ENCODE data around the gene LIF. TPM values are rescaled to one million over a fixed set of nuclear protein-coding genes. Genes with fewer than 3 reads are reported as not detected.
A peak's percentile ranks its signal among the peaks of the same experiment; 100 is the strongest.
"Not testable (repeated sequence)": the region's sequence is repeated elsewhere in the genome, so short reads cannot be mapped to it uniquely, and the experiment has no call there.

The LIF gene
- polyA plus RNA-seq, 2 of the 4 experiments (the other 2 are of a cell fraction): 40.7 to 54.5 TPM

DNA sequence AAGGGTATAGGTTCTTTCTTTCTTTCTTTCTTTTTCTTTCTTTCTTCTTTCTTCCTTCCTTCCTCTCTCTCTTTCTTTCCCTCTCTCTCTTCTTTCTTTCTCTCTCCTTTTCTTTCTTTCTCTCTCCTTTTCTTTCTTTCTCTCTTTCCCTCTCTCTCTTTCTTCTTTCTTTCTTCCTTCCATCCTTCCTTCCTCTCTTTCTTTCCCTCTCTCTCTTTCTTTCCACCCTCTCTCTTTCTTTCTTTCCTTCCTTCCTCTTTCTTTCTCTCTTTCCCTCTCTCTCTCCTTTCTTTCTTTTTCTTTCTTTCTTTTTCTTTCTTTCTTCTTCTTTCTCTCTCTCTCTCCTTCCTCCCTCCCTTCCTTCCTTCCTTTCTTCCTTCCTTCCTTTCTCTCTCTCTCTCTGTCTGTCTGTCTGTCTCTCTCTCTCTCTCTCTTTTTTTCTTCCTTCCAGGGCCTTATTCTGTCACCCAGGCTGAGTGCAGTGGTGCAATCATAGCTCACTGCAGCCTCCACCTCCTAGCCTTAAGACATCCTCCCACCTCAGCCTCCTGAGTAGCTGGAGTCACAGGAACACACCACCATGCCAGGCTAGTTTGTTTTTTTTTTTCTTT lies 26.8 kb downstream of the LIF start (continued):
- TF ChIP-seq KDM5A (IDR thresholded peaks at IDR 0.05): no peak

DNA sequence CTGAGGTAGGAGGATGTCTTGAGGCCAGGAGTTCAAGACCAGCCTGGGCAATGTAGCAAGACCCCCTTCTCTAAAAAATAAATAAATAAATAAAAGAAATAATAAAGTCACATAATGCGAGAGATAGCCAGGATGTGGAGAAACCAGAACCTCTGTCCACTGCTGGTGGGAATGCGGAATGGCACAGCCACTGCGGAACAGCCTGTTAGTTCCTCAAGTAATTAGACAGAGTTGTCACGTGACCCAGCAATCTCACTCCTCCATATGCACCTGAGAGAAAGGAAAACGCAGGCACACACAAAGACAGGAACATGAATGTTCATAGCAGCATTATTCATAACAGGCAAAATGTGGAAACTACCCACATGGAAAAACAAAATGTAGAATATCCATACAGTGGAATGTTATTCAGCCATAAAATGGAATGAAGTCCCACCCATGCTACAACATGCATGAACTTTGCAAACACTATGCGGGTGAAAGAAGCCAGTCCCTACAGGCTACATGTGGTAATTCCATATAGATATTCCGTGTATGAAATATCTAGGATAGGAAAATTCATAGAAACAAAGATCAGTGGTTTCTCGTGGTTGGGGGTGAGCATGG lies 27.4 kb downstream of the LIF start:
- peaks cover 57% of the 10 kb centered on the region for H3K4me1 ChIP-seq
- WGBS (ENCODE audit: missing lambda C conversion rate): 92% methylated on average over 8 of the region's 8 CpGs
- peak overlapping the region; percentile 95 to 100 for H3K27ac ChIP-seq
- H3K4me3 ChIP-seq: no peak overlapping the region
- no peak for FAIRE-seq
- TF ChIP-seq SREBF2 (IDR thresholded peaks at IDR 0.05) (no peak), USF2 (IDR thresholded peaks at IDR 0.05) (0 out of 2 replicates have a peak, but pooled peaks have one; percentile 21)
- H3K9me3 ChIP-seq: no peaks in the 10 kb centered on the region
- no peak for DNase-seq (ENCODE audit: low read depth in 1 of 2, low spot score in 1 of 2)
- POLR2A ChIA-PET: no interaction called here
- CTCF ChIA-PET: no interaction called here
- ATAC-seq: no peak
- no peak overlapping the region for H3K4me2 ChIP-seq

GRCh38 chr22:30217698-30218560 lies 28.6 kb downstream of the LIF start:
- POLR2A ChIA-PET: no interaction called here
- H3K4me2 ChIP-seq: no peak overlapping the region
- H3K9me3 ChIP-seq: no peaks in the 10 kb centered on the region
- ATAC-seq (no peak), DNase-seq (ENCODE audit: low read depth in 1 of 2, low spot score in 1 of 2) (no peak), FAIRE-seq (no peak)
- TF ChIP-seq ZSCAN20 (CRISPR knock-in tag; IDR thresholded peaks at IDR 0.05): peak; percentile 18; the same call in 1 of the 2 replicates
- TF ChIP-seq CEBPB (IDR thresholded peaks at IDR 0.05): no peak
- TF ChIP-seq EHMT2 (IDR thresholded peaks at IDR 0.05; ENCODE audit: low read depth): no peak
- TF ChIP-seq, protein P1, sequence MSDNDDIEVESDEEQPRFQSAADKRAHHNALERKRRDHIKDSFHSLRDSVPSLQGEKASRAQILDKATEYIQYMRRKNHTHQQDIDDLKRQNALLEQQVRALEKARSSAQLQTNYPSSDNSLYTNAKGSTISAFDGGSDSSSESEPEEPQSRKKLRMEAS (IDR thresholded peaks at IDR 0.05): no peak
- no peak for TF ChIP-seq CHD4 (IDR thresholded peaks at IDR 0.05; ENCODE audit: borderline replicate concordance)
- peak; percentile 64 for TF ChIP-seq HOXB13 (CRISPR knock-in tag; IDR thresholded peaks at IDR 0.05; ENCODE audit: low read depth)
- TF ChIP-seq TP53 (CRISPR knock-in tag; IDR thresholded peaks at IDR 0.05): no peak
- no peak for TF ChIP-seq ZC3H11A (IDR thresholded peaks at IDR 0.05)
- 82% methylated on average over 18 of the region's 23 CpGs for WGBS (ENCODE audit: missing lambda C conversion rate)
- H3K4me3 ChIP-seq: no peak overlapping the region
- CTCF ChIA-PET: interaction anchor here (1.0 to 1.5 kb wide), 2 partner anchors 17 to 19 kb away, joined by 3 to 6 read pairs; no protein-coding TSS in a partner anchor
- H3K27ac ChIP-seq: peak overlapping the region; percentile 95 to 100
- H3K4me1 ChIP-seq: peaks cover 57% of the 10 kb centered on the region

GRCh38 chr22:30216710-30217109 lies 29.8 kb downstream of the LIF start:
- 91% methylated on average over 6 of the region's 10 CpGs for WGBS (ENCODE audit: missing lambda C conversion rate)
- POLR2A ChIA-PET: no interaction called here
- ATAC-seq: no peak
- Histone ChIP-seq H3K4me3 (no peak overlapping the region), H3K4me2 (no peak overlapping the region), H3K4me1 (peaks cover 62% of the 10 kb centered on the region), H3K27ac (peak overlapping the region; percentile 95 to 100), H3K9me3 (no peaks in the 10 kb centered on the region)
- TF ChIP-seq RAD21 (conservative IDR thresholded peaks at IDR 0.05 in 1 of 2, IDR thresholded peaks at IDR 0.05 in 1 of 2) (no peak), RCOR1 (IDR thresholded peaks at IDR 0.05; ENCODE audit: low read depth, low read length) (no peak), CHD2 (IDR thresholded peaks at IDR 0.05; ENCODE audit: low read length, partially characterized antibody) (no peak), HOXB5 (CRISPR knock-in tag; IDR thresholded peaks at IDR 0.05) (no peak), FOSL2 (IDR thresholded peaks at IDR 0.05) (no peak), FOSL2 (CRISPR knock-in tag; IDR thresholded peaks at IDR 0.05) (no peak), ZC3H11A (IDR thresholded peaks at IDR 0.05) (no peak), HOXB13 (CRISPR knock-in tag; IDR thresholded peaks at IDR 0.05; ENCODE audit: low read depth) (no peak), MAZ (IDR thresholded peaks at IDR 0.05; ENCODE audit: borderline replicate concordance, low read depth, low read length) (no peak), NPAS2 (CRISPR knock-in tag; IDR thresholded peaks at IDR 0.05; ENCODE audit: borderline replicate concordance) (no peak), EHMT2 (IDR thresholded peaks at IDR 0.05; ENCODE audit: low read depth) (no peak), CBX2 (IDR thresholded peaks at IDR 0.05; ENCODE audit: borderline replicate concordance, low read depth) (no peak), POLR2A (IDR thresholded peaks at IDR 0.05; ENCODE audit: low read length) (no peak), HDAC2 (IDR thresholded peaks at IDR 0.05) (no peak)
- TF ChIP-seq, protein P1 (IDR thresholded peaks at IDR 0.05): no peak
- TF ChIP-seq, protein P2, sequence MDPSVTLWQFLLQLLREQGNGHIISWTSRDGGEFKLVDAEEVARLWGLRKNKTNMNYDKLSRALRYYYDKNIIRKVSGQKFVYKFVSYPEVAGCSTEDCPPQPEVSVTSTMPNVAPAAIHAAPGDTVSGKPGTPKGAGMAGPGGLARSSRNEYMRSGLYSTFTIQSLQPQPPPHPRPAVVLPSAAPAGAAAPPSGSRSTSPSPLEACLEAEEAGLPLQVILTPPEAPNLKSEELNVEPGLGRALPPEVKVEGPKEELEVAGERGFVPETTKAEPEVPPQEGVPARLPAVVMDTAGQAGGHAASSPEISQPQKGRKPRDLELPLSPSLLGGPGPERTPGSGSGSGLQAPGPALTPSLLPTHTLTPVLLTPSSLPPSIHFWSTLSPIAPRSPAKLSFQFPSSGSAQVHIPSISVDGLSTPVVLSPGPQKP (IDR thresholded peaks at IDR 0.05; ENCODE audit: low read depth, low read length): no peak
- TF ChIP-seq, protein P3, sequence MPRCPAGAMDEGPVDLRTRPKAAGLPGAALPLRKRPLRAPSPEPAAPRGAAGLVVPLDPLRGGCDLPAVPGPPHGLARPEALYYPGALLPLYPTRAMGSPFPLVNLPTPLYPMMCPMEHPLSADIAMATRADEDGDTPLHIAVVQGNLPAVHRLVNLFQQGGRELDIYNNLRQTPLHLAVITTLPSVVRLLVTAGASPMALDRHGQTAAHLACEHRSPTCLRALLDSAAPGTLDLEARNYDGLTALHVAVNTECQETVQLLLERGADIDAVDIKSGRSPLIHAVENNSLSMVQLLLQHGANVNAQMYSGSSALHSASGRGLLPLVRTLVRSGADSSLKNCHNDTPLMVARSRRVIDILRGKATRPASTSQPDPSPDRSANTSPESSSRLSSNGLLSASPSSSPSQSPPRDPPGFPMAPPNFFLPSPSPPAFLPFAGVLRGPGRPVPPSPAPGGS (IDR thresholded peaks at IDR 0.05): no peak
- no peak for DNase-seq (ENCODE audit: low read depth in 1 of 2, low spot score in 1 of 2)
- FAIRE-seq: no peak
- CTCF ChIA-PET: no interaction called here

GRCh38 chr22:30216272-30216671 lies 30.3 kb downstream of the LIF start:
- FAIRE-seq; H3K4me2 ChIP-seq; H3K9me3 ChIP-seq; CTCF ChIA-PET; ATAC-seq; H3K4me3 ChIP-seq; POLR2A ChIA-PET; DNase-seq (ENCODE audit: low read depth in 1 of 2, low spot score in 1 of 2): not testable (repeated sequence)
- 96% methylated on average over 3 of the region's 3 CpGs for WGBS (ENCODE audit: missing lambda C conversion rate)
- Histone ChIP-seq H3K4me1 (peaks cover 66% of the 10 kb centered on the region), H3K27ac (peak overlapping the region; percentile 95 to 100)

Data from A549 (cell line).